A549 treated with ZK216348 at 1 μM for 4 hours (cell line): Measurements from ENCODE around the gene CCS. TPM values are rescaled to one million over a fixed set of nuclear protein-coding genes. Genes with fewer than 3 reads are reported as not detected.

Experiments used
- total RNA-seq: library from RNA; stranded (reverse); fragments of 200-300 nt; extraction: Qiagen RNA extraction; gene quantifications from 5 replicates; pipeline ENCODE4 v1.2.3, GENCODE V29; 2022; ENCODE audit warnings: low read depth

The CCS gene, protein sequence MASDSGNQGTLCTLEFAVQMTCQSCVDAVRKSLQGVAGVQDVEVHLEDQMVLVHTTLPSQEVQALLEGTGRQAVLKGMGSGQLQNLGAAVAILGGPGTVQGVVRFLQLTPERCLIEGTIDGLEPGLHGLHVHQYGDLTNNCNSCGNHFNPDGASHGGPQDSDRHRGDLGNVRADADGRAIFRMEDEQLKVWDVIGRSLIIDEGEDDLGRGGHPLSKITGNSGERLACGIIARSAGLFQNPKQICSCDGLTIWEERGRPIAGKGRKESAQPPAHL
- total RNA-seq, result 22.1 to 34.1 TPM (median 30.4 TPM) in 5 replicates

GRCh38 chr11:66592457-66593302 is at the start of gene CCS, which contains the start of gene CCDC87:
TSS of gene CCS (plus strand) at chr11:66593185. CDS start at chr11:66593262, 77 bp downstream.
TSS of gene CCDC87 (minus strand) at chr11:66593063. CDS start at chr11:66593015, 48 bp downstream.

DNA sequence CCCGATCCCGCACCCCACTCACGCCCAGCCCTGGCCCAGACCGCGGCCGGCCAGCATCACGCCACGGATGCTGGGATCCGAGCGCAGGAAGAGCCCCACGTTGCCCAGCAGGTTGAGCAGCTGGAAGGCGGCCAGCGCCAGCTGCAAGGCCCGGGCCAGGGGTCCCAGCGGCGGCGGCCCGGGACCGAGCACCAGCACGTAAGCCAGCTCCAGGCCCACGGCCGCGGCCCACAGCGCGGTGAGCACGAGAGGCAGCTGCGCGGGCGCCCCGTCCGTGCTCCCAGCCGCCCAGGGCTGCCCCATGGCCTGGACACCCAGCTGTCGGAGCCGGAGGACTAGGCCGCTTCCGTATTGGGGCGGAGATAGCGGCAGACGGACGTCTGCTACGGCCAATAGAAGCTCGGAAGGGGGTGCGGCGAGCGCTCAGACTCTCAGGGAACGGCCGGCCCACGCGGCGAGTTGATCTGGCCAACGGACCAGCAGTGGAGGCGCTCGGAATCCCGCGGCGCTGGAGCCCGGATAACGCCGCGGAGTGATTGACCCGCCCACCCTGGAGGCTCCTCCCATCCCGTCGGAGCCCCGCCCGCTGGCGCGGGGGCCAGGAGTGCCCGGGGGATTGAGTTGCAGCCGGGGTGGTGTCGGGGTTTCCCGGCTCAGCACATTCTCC is 47.2 kb upstream of the CCS start, which contains the start of gene ZDHHC24:
Gene ZDHHC24 (minus strand): TSS at position 348 of the 667 bp plus-strand sequence. CDS start 45 bp downstream, at position 303.

GRCh38 chr11:66546368-66546965 is 46.5 kb upstream of the CCS start, which contains the start of gene ACTN3:
TSS of gene ACTN3 (plus strand) at chr11:66546903. CDS start at chr11:66546938, 35 bp downstream.

DNA sequence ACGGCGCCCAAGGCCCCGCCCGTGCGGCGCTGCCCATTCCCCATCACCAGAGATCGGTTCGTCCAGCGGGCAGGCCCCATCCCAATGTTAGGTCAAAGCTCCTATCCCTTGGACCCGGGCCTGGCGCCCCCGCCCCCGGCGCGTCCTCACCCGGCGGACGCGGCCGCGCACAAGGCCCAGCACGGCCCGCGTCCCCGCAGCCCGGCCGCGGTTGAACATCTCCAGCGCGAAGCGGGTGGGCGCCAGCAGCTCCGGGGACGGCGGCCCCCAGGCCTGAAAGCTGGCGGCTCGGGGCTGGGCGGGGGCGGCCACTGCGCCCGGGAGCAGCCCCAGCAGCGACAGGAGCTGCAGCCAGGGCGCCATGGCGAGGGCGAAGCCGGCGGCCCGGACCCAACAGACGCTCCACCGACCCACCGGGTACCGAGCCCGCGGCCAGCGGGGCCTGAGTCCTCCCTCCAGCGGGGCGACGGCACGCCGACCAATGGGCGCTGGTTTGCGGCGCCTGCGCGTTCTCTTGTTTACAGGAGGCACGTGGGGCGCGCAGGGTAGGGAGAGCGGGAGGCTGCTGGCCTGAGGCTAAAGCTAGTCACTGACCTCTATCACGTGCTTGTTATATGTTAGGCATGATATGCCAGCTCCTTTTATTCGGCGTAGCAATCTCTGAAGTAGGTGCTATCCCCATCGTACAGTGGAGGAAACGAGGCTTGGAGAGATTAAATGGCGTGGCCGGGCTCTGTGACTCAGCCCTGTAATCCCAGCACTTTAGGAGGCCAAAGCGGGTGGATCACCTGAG is 24.7 kb upstream of the CCS start, which contains the start of gene CTSF:
Gene CTSF (minus strand): TSS at position 483 of the 793 bp plus-strand sequence. CDS start 120 bp downstream, at position 363.

GRCh38 chr11:66616379-66617154 is 23.6 kb downstream of the CCS start, which contains the start of gene RBM14:
TSS of gene RBM14 (plus strand) at chr11:66616630. CDS start at chr11:66616721, 91 bp downstream.

GRCh38 chr11:66638177-66639065 is 45.4 kb downstream of the CCS start, which contains the start of gene RBM4:
TSS of gene RBM4 (plus strand) at chr11:66638703. CDS start at chr11:66639712, 1,009 bp downstream.

Other genes starting within 250 kb of the CCS start
- 68.8 to 102 TPM (median 87.9 TPM) in 5 replicates for gene BRMS1, start 248.1 kb upstream of the CCS start, total RNA-seq
- 11.0 to 19.7 TPM (median 18.7 TPM) in 5 replicates for gene B4GAT1, start 245.6 kb upstream of the CCS start, total RNA-seq
- gene SLC29A2, start 221.4 kb upstream of the CCS start, total RNA-seq, result 2.5 to 5.8 TPM (median 5.7 TPM) in 5 replicates
- gene NPAS4, start 172.2 kb upstream of the CCS start, total RNA-seq, result not detected in 5 replicates
- gene MRPL11, start 154.3 kb upstream of the CCS start, total RNA-seq, result 81.3 to 121 TPM (median 106 TPM) in 5 replicates
- 3.1 to 6.5 TPM (median 5.5 TPM) in 5 replicates for gene PELI3, start 126.3 kb upstream of the CCS start, total RNA-seq
- 49.5 to 57.7 TPM (median 55.3 TPM) in 5 replicates for gene DPP3, start 112.8 kb upstream of the CCS start, total RNA-seq
- 7.7 to 11.6 TPM (median 9.6 TPM) in 5 replicates for gene BBS1, start 82.5 kb upstream of the CCS start, total RNA-seq
- 5.8 to 15.5 TPM (median 14.5 TPM) in 5 replicates for gene ZDHHC24, start 47.1 kb upstream of the CCS start, total RNA-seq
- gene ACTN3, start 46.3 kb upstream of the CCS start, total RNA-seq, result 0.15 TPM in 1 of 5 replicates, not detected in the others
- gene CTSF, start 24.6 kb upstream of the CCS start, total RNA-seq, result 27.1 to 40.9 TPM (median 32.9 TPM) in 5 replicates
- 0.55 to 0.85 TPM (median 0.79 TPM) in 5 replicates for gene CCDC87, start 122 bp upstream of the CCS start, total RNA-seq
- gene RBM14, start 23.4 kb downstream of the CCS start, total RNA-seq, result 60.9 to 78.4 TPM (median 72.6 TPM) in 5 replicates
- gene RBM4, start 45.5 kb downstream of the CCS start, total RNA-seq, result 132 to 155 TPM (median 137 TPM) in 5 replicates
- 15.4 to 24.4 TPM (median 21.5 TPM) in 5 replicates for gene RBM4B, start 84.7 kb downstream of the CCS start, total RNA-seq
- 9.3 to 14.5 TPM (median 10.5 TPM) in 5 replicates for gene SPTBN2, start 136.0 kb downstream of the CCS start, total RNA-seq